ENCODE data around the gene ABLIM1.

Gene ABLIM1

DNA sequence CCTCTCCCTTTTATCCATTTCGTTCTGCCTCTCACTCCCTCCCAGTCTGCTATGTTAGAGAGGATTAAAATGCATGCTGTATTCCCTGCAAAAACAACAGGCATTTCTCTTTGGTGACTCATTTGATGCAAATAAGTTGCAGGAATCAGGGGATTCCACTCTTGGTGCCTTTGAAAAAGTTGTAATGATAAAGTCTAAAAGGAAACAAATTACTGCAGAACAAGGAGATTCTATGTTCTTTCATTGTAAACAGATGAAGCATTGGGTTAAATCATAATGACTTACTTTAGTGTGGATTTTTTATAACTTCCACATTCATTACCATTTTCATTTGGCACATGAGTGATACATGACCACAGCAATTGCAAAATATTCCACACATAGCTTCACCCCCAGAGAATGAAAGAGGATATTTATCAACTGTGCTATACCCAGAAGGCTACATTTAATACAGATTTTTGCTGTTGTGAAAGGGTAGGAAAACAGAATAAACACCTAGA, 33.4 kb upstream of the ABLIM1 start:
- TF ChIP-seq POLR2AphosphoS5 (IDR thresholded peaks at IDR 0.05; ENCODE audit: low read depth, low read length) (no peak), TAF1 (IDR thresholded peaks at IDR 0.05; ENCODE audit: low read depth, low read length) (no peak), PAX5 (IDR thresholded peaks at IDR 0.05; ENCODE audit: insufficient read depth, low read length, severe bottlenecking) (no peak), POU2F2 (IDR thresholded peaks at IDR 0.05; ENCODE audit: low read depth, low read length) (no peak), SPI1 (IDR thresholded peaks at IDR 0.05; ENCODE audit: low read depth, low read length) (no peak), POLR2A (IDR thresholded peaks at IDR 0.05; ENCODE audit: low read depth, low read length) (no peak)
- no peak for FAIRE-seq
- DNase-seq (ENCODE audit: insufficient read length, low spot score) = no peak

DNA sequence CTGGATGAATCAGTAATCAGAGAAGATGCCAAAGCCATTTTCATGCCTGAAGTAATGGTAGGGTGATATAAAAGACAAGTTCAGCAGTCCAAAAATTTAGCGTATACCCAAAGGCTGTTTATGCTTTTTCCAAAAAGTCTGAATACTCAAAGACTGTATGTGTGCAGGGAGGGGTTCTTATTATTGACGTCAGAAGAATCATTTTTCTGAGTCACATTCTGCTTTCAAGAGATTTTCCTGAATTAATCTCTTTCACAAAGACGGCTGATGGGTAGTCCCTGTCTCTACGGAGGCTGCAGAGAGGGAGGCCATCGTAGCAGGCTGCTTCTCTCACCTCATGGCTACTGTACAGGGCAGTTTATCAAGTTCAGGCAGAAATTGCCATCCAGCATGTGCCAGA, 30.7 kb upstream of the ABLIM1 start:
- no peak for TF ChIP-seq TAF1 (IDR thresholded peaks at IDR 0.05; ENCODE audit: low read depth, low read length)
- TF ChIP-seq PAX5 (IDR thresholded peaks at IDR 0.05; ENCODE audit: insufficient read depth, low read length, severe bottlenecking) = no peak
- TF ChIP-seq SPI1 (IDR thresholded peaks at IDR 0.05; ENCODE audit: low read depth, low read length) = no peak
- no peak for TF ChIP-seq POU2F2 (IDR thresholded peaks at IDR 0.05; ENCODE audit: low read depth, low read length)
- no peak for TF ChIP-seq POLR2A (IDR thresholded peaks at IDR 0.05; ENCODE audit: low read depth, low read length)
- no peak for TF ChIP-seq POLR2AphosphoS5 (IDR thresholded peaks at IDR 0.05; ENCODE audit: low read depth, low read length)
- no peak for DNase-seq (ENCODE audit: insufficient read length, low spot score)
- no peak for FAIRE-seq

DNA sequence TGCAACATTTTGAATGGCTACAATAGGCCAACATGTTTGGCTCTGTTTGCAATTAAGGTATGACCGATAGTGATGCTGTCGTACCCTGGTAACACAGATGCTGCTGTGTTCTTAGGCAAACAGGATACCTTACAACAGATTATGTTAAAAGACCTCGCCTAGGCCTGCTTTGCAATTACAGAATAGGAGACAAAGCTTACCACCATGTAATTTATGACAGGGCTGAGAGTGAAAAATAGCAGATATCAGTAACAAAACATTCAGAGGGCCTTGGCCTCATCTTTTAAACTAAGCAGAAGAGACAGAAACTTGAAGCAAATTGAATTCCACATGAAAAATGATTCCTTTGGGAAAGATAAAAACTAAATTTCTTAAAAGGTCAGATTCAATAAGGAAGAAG, 29.4 kb upstream of the ABLIM1 start:
- no peak for DNase-seq (ENCODE audit: insufficient read length, low spot score)
- TF ChIP-seq POLR2AphosphoS5 (IDR thresholded peaks at IDR 0.05; ENCODE audit: low read depth, low read length) = no peak
- no peak for FAIRE-seq

DNA sequence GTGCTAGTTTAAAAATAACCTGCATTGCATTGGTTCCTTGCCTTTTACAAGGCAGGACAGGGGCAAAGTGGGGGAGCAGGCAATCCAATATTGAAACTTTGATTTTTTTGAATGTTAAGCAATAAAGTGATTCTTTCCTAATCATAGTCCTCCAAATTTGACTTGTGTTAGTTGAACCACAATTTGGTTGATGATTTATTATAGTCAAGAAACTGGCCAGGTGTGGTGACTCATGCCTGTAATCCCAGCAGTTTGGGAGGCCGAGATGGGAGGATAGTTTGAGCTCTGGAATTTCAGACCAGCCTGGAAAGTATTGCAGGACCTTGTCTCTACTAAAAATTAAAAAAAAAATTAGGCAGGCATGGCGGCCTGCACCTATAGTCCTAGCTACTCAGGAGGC, 27.9 kb upstream of the ABLIM1 start:
- FAIRE-seq (no peak), DNase-seq (ENCODE audit: insufficient read length, low spot score) (no peak)
- TF ChIP-seq POU2F2 (IDR thresholded peaks at IDR 0.05; ENCODE audit: low read depth, low read length) = no peak
- no peak for TF ChIP-seq TAF1 (IDR thresholded peaks at IDR 0.05; ENCODE audit: low read depth, low read length)
- TF ChIP-seq POLR2A (IDR thresholded peaks at IDR 0.05; ENCODE audit: low read depth, low read length) = no peak
- TF ChIP-seq POLR2AphosphoS5 (IDR thresholded peaks at IDR 0.05; ENCODE audit: low read depth, low read length) = no peak
- no peak for TF ChIP-seq PAX5 (IDR thresholded peaks at IDR 0.05; ENCODE audit: insufficient read depth, low read length, severe bottlenecking)
- TF ChIP-seq SPI1 (IDR thresholded peaks at IDR 0.05; ENCODE audit: low read depth, low read length) = no peak

DNA sequence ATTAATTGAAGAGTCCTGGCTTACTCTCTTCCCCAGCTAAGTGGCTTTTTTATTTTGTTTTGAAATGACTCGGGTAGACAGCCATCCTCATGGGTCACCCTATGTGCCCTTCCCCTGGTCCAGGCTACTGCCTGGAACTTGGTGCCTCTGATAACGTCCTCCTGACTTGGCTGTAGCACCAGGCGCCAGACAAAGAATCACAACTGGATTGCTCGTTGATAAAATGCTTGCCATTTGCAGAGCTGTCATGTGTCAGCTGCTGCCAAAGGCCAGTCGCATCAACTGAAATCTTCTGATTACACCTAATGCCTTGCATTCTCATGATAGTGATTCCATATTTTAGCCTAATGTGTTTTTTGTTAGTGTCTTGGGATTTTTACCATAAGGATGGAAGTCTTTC, 27.4 kb upstream of the ABLIM1 start:
- TF ChIP-seq SPI1 (IDR thresholded peaks at IDR 0.05; ENCODE audit: low read depth, low read length) (no peak), PAX5 (IDR thresholded peaks at IDR 0.05; ENCODE audit: insufficient read depth, low read length, severe bottlenecking) (no peak), TAF1 (IDR thresholded peaks at IDR 0.05; ENCODE audit: low read depth, low read length) (no peak)
- FAIRE-seq (no peak), DNase-seq (ENCODE audit: insufficient read length, low spot score) (no peak)

DNA sequence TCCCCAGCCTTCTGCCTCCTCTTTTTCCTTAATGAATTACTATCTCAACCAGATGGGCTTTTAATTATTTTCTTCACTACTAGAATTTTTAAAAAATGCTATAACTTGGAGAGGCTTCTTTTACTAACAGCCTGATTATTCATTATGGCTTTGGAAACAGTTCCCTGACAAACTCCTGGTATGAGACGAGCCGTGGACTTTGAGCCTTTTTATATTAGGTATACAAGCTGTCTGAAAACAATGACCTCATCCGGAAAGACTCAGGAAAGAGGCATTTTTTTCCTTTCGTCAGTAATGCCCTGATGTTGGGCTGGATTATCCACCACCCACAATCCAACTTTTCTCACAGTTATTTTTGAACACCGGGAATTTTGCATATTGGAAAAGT, 26.7 kb upstream of the ABLIM1 start:
- no peak for DNase-seq (ENCODE audit: insufficient read length, low spot score)
- no peak for FAIRE-seq
- TF ChIP-seq POLR2A (IDR thresholded peaks at IDR 0.05; ENCODE audit: low read depth, low read length) = no peak
- TF ChIP-seq TAF1 (IDR thresholded peaks at IDR 0.05; ENCODE audit: low read depth, low read length) = no peak
- no peak for TF ChIP-seq POLR2AphosphoS5 (IDR thresholded peaks at IDR 0.05; ENCODE audit: low read depth, low read length)
- TF ChIP-seq SPI1 (IDR thresholded peaks at IDR 0.05; ENCODE audit: low read depth, low read length) = no peak
- no peak for TF ChIP-seq PAX5 (IDR thresholded peaks at IDR 0.05; ENCODE audit: insufficient read depth, low read length, severe bottlenecking)
- no peak for TF ChIP-seq POU2F2 (IDR thresholded peaks at IDR 0.05; ENCODE audit: low read depth, low read length)

DNA sequence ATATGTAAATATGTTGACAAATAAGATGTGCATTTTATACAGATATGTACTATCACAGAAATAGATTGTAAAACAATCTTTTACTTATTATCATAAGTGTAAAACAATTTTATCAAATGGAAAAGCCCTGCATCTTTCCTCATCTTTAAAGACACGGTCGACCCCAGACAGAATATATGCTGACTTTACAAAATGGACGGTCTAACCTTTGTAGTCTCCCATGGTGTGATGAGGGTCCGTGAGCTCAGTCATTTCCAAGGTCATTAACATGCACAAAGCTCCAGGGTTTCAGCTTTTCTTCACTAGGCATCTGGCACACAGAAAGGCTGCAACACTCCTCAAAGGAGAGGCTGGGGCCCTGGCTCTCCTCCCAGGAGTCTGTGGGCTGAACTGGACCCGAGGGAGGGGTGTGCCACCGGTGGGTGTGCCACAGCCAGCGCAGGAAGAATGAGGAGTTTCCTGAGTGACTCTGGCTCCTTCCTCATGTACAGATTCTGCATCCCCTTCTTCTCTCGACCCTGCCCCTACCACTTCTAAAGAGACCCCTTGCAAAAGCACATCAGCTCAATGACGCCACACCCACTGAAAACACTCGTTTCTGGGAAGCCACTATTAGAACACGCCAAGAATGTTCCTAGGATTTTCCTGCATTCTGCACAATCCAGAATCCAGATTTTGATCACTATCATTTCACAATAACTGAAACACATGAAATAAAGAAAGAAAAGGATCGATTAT, 26.2 kb upstream of the ABLIM1 start:
- FAIRE-seq (no peak), DNase-seq (ENCODE audit: insufficient read length, low spot score) (no peak)
- no peak for TF ChIP-seq POLR2A (IDR thresholded peaks at IDR 0.05; ENCODE audit: low read depth, low read length)
- TF ChIP-seq TAF1 (IDR thresholded peaks at IDR 0.05; ENCODE audit: low read depth, low read length) = no peak
- TF ChIP-seq SPI1 (IDR thresholded peaks at IDR 0.05; ENCODE audit: low read depth, low read length) = no peak
- TF ChIP-seq POLR2AphosphoS5 (IDR thresholded peaks at IDR 0.05; ENCODE audit: low read depth, low read length) = no peak
- no peak for TF ChIP-seq POU2F2 (IDR thresholded peaks at IDR 0.05; ENCODE audit: low read depth, low read length)
- TF ChIP-seq PAX5 (IDR thresholded peaks at IDR 0.05; ENCODE audit: insufficient read depth, low read length, severe bottlenecking) = no peak

DNA sequence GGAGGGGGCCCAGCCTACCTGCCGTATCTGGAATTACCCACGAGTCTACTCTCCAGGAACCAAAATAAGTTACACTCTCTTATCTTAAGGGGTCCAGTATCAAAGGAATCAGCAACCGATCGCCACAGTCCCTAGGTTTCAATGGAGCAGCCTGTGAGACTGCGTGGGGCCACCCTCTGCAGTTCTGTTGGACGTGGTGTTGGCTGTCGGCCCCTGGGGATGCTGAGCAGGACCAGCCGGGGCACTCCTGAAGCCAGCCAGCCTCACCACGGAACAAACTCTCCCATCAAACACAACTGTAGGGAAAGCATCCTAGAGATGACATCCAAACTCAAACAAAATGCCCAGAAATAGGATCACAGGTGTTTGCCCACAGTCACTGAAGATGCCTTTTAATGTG, 25.5 kb upstream of the ABLIM1 start:
- no peak for TF ChIP-seq POLR2AphosphoS5 (IDR thresholded peaks at IDR 0.05; ENCODE audit: low read depth, low read length)
- no peak for TF ChIP-seq TAF1 (IDR thresholded peaks at IDR 0.05; ENCODE audit: low read depth, low read length)
- TF ChIP-seq PAX5 (IDR thresholded peaks at IDR 0.05; ENCODE audit: insufficient read depth, low read length, severe bottlenecking) = no peak
- no peak for TF ChIP-seq SPI1 (IDR thresholded peaks at IDR 0.05; ENCODE audit: low read depth, low read length)
- no peak for TF ChIP-seq POU2F2 (IDR thresholded peaks at IDR 0.05; ENCODE audit: low read depth, low read length)
- no peak for TF ChIP-seq POLR2A (IDR thresholded peaks at IDR 0.05; ENCODE audit: low read depth, low read length)
- DNase-seq (ENCODE audit: insufficient read length, low spot score) (no peak), FAIRE-seq (no peak)

DNA sequence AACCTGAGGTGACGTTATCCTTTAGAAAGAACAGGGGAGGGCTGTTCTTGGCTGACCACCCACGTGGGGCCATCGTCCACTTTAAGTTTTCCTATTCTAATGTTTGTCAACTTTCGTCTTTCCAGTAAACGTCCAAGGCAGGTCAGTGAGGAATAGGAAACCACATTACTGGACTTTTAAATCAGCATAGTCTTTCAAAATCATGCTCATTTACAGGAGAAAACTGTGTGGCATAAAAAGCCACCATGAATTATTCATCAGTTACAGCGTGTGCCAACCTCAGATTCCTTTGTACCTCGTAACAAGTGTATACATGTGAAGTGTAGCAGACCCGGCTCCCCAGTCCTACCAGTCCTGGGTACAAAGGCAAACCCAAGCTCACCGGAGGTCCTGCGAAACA, 25.1 kb upstream of the ABLIM1 start:
- FAIRE-seq (no peak), DNase-seq (ENCODE audit: insufficient read length, low spot score) (no peak)
- no peak for TF ChIP-seq PAX5 (IDR thresholded peaks at IDR 0.05; ENCODE audit: insufficient read depth, low read length, severe bottlenecking)
- TF ChIP-seq POLR2AphosphoS5 (IDR thresholded peaks at IDR 0.05; ENCODE audit: low read depth, low read length) = no peak
- no peak for TF ChIP-seq TAF1 (IDR thresholded peaks at IDR 0.05; ENCODE audit: low read depth, low read length)
- TF ChIP-seq POU2F2 (IDR thresholded peaks at IDR 0.05; ENCODE audit: low read depth, low read length) = no peak
- no peak for TF ChIP-seq POLR2A (IDR thresholded peaks at IDR 0.05; ENCODE audit: low read depth, low read length)
- TF ChIP-seq SPI1 (IDR thresholded peaks at IDR 0.05; ENCODE audit: low read depth, low read length) = no peak

DNA sequence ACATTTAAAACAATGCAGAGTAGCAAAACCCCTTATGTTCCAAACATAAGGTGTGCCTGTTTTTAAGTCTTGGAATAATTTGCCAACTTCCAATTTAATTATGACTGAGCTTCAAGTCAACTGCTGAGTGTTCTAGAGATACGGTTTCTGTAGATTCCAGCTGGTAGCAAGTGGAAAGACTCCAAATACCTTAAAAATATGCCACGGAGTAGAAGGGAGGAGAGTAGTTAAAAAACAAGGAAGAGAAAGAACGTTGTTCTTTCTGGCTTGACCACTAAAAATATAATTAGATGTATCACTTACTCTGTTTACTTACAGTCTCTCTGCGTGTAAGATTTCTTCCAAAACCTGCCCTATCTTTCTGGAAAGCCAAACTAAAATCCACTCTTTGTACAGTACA, 24.5 kb upstream of the ABLIM1 start:
- TF ChIP-seq PAX5 (IDR thresholded peaks at IDR 0.05; ENCODE audit: insufficient read depth, low read length, severe bottlenecking) (no peak), POU2F2 (IDR thresholded peaks at IDR 0.05; ENCODE audit: low read depth, low read length) (no peak), TAF1 (IDR thresholded peaks at IDR 0.05; ENCODE audit: low read depth, low read length) (no peak), POLR2AphosphoS5 (IDR thresholded peaks at IDR 0.05; ENCODE audit: low read depth, low read length) (no peak), POLR2A (IDR thresholded peaks at IDR 0.05; ENCODE audit: low read depth, low read length) (no peak), SPI1 (IDR thresholded peaks at IDR 0.05; ENCODE audit: low read depth, low read length) (no peak)
- FAIRE-seq = no peak
- no peak for DNase-seq (ENCODE audit: insufficient read length, low spot score)

Data from GM12891 (cell line).